Measurements from ENCODE around the gene TCHP. TPM values are rescaled to one million over a fixed set of nuclear protein-coding genes. Genes with fewer than 3 reads are reported as not detected.
"Not testable (repeated sequence)": the region's sequence is repeated elsewhere in the genome, so short reads cannot be mapped to it uniquely, and the experiment has no call there.

TCHP gene
- polyA plus RNA-seq, 1 experiment = 9.1 TPM

DNA sequence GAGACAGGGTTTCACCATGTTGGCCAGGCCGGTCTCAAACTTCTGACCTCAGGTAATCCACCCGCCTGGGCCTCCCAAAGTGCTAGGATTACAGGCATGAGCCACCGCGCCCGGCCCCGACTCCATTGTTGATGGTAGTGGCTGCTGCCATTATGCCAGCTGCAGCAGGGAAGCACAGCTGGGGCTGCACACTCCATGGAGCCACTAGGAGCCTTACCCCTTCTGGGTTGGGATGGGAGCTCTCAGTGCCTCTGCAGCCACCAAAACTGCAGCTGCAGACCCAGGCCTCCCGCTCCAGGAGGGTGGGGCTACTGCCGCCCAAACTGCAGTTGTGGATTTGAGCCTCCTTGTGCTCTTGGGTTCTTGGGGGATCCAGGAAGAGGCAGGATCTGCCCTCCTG lies 25.9 kb downstream of the TCHP start:
- ChIA-PET CTCF (interaction anchor here (1.4 to 3.8 kb wide), 3 partner anchors 11 to 72 kb away, joined by 4 to 33 read pairs (median 6); no protein-coding TSS in a partner anchor), POLR2A (no interaction called here)

DNA sequence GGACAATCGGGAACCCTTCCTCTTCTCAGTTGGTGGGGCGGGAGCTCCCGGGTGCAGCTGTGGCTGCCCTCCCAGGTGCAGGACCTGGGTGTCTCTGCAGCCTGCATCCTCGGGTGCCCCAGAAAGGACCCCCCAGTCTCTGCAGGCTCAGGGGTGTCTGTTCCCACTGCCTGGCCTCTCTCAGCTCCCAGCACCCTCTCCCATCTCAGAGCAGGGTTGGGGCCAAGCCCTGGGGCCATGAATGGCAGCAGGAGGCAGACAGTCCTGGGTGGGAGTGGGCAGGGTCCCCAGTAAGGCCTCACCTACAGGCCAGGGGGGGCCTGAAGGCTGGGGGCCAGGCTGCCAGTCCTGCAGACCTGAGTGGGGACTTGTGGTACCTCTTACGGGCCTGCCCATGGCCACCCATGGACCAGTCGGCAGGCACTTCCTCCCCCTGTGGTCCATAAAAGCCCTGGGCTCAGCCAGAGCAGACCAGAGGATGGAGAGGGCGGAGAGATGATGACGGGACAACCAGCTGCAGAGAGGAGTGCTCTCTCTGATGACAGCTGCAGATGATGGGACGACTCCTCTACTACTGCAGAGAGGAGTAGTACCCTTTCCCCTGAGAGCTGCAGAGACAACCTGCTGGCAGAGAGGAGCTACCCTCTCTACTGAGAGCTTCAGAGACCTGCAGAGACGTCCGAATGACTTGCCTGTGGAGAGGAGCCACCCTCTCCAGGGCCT lies 26.6 kb downstream of the TCHP start:
- Histone ChIP-seq H3K36me3 (ENCODE audit: control insufficient read depth, insufficient read depth, low read length) (peaks cover 13% of the 10 kb centered on the region), H3K4me3 (ENCODE audit: low read depth, low read length) (no peak overlapping the region), H3K27me3 (ENCODE audit: control insufficient read depth, insufficient read depth, low read length) (no peaks in the 10 kb centered on the region)
- ChIA-PET POLR2A (no interaction called here), CTCF (interaction anchor here (0.7 to 3.8 kb wide), 5 partner anchors 11 to 73 kb away, joined by 3 to 33 read pairs (median 4); no protein-coding TSS in a partner anchor)
- TF ChIP-seq, protein P1, sequence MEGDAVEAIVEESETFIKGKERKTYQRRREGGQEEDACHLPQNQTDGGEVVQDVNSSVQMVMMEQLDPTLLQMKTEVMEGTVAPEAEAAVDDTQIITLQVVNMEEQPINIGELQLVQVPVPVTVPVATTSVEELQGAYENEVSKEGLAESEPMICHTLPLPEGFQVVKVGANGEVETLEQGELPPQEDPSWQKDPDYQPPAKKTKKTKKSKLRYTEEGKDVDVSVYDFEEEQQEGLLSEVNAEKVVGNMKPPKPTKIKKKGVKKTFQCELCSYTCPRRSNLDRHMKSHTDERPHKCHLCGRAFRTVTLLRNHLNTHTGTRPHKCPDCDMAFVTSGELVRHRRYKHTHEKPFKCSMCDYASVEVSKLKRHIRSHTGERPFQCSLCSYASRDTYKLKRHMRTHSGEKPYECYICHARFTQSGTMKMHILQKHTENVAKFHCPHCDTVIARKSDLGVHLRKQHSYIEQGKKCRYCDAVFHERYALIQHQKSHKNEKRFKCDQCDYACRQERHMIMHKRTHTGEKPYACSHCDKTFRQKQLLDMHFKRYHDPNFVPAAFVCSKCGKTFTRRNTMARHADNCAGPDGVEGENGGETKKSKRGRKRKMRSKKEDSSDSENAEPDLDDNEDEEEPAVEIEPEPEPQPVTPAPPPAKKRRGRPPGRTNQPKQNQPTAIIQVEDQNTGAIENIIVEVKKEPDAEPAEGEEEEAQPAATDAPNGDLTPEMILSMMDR (IDR thresholded peaks at IDR 0.05; ENCODE audit: insufficient read depth, low read depth, low read length) = no peak
- DNase-seq (ENCODE audit: low read depth) = no peak

More for the DNA sequence above, 25.9 kb downstream of the TCHP start:
- TF ChIP-seq, protein P1 (IDR thresholded peaks at IDR 0.05; ENCODE audit: insufficient read depth, low read depth, low read length) = no peak
- Histone ChIP-seq H3K27me3 (ENCODE audit: control insufficient read depth, insufficient read depth, low read length) (no peaks in the 10 kb centered on the region), H3K4me3 (ENCODE audit: low read depth, low read length) (no peak overlapping the region), H3K36me3 (ENCODE audit: control insufficient read depth, insufficient read depth, low read length) (peaks cover 10% of the 10 kb centered on the region)
- no peak for DNase-seq (ENCODE audit: low read depth)

DNA sequence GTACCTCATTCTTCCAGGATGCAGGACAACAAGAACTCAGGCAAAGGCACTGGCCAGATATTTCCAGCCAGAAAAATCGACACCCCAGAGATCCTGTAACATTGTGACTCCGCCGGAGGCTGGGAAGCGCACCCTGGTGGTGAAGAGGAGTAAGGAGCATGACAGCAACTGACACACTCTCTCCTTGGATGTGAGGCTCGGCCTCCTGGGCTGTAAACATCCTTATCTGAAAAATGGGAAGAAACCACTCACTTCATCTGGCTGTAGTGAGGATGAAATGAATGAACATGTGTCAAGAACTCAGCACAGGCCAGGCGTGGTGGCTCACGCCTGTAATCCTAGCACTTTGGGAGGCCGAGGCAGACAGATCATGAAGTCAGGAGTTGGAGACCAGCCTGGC lies 27.5 kb downstream of the TCHP start:
- ChIA-PET CTCF (interaction anchor here (0.6 to 3.8 kb wide), 11 partner anchors 10 to 122 kb away, joined by 3 to 33 read pairs (median 4); no protein-coding TSS in a partner anchor), POLR2A (no interaction called here)
- DNase-seq (ENCODE audit: low read depth) = no peak
- Histone ChIP-seq H3K36me3 (ENCODE audit: control insufficient read depth, insufficient read depth, low read length) (peaks cover 17% of the 10 kb centered on the region), H3K27me3 (ENCODE audit: control insufficient read depth, insufficient read depth, low read length) (no peaks in the 10 kb centered on the region), H3K4me3 (ENCODE audit: low read depth, low read length) (no peak overlapping the region)
- TF ChIP-seq, protein P1 (IDR thresholded peaks at IDR 0.05; ENCODE audit: insufficient read depth, low read depth, low read length) = peak; percentile 82

DNA sequence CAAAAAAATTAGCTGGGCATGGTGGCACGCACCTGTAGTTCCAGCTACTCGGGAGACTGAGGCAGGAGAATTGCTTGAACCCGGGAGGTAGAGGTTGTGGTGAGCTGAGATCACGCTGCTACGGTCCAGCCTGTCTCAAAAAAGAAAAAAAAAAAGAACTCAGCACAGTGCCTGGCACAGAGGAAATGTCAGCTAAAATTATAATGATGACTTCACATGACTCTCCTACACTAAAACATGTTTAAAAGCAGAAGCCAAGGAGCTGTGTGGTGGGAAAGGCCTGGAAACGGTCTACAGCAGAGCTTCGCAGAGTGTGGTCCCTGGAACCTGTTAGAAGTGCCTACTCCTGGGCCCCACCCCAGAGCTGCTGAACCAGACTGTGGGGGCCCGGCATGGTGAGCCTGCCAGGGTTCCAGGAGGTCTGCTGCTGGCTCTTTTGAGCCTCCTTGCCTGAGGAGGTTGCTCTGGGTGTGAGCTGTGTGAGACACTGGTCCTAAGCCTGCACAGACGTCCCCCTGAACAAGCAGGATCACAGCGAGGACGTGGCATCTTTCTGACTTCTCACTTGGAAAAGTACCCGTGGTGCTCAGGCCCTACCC lies 28.1 kb downstream of the TCHP start:
- Histone ChIP-seq H3K4me3 (ENCODE audit: low read depth, low read length) (no peak overlapping the region), H3K36me3 (ENCODE audit: control insufficient read depth, insufficient read depth, low read length) (peaks cover 20% of the 10 kb centered on the region), H3K27me3 (ENCODE audit: control insufficient read depth, insufficient read depth, low read length) (no peaks in the 10 kb centered on the region)
- POLR2A ChIA-PET = no interaction called here
- CTCF ChIA-PET = interaction anchor here (0.6 to 3.8 kb wide), 14 partner anchors 9 to 503 kb away, joined by 3 to 33 read pairs (median 4); no protein-coding TSS in a partner anchor
- TF ChIP-seq, protein P1 (IDR thresholded peaks at IDR 0.05; ENCODE audit: insufficient read depth, low read depth, low read length) = no peak
- no peak for DNase-seq (ENCODE audit: low read depth)

DNA sequence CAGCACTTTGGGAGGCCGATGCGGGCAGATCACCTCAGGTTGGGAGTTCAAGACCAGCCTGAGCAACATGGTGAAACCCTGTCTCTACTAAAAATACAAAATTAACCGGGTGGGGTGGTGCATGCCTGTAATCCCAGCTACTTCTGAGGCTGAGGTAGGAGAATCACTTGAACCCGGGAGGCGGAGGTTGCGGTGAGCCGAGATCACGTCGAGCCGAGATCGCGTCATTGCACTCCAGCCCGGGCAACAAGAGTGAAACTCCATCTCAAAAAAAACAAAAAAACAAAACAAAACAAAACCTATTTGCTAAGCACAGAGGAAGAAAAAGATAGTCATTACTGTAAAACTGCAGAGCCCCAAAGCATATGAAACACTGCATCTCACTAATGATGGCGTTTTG lies 29.3 kb downstream of the TCHP start:
- DNase-seq (ENCODE audit: low read depth); H3K4me3 ChIP-seq (ENCODE audit: low read depth, low read length); H3K27me3 ChIP-seq (ENCODE audit: control insufficient read depth, insufficient read depth, low read length); POLR2A ChIA-PET: not testable (repeated sequence)
- CTCF ChIA-PET = interaction anchor here (0.7 to 3.8 kb wide), 7 partner anchors 10 to 502 kb away, joined by 3 to 33 read pairs (median 4); no protein-coding TSS in a partner anchor
- H3K36me3 ChIP-seq (ENCODE audit: control insufficient read depth, insufficient read depth, low read length) = peaks cover 19% of the 10 kb centered on the region

Measured in BJ (cell line).